HCT116 (cell line): ENCODE data around the gene GIMAP8. TPM values are rescaled to one million over a fixed set of nuclear protein-coding genes. Genes with fewer than 3 reads are reported as not detected.

Source experiments
- ATAC-seq: fragments of 200-7000 bp; cut with Tn5 transposase; 2 replicates; pipeline ENCODE4 v1.9.1; 2020; ENCODE audit warnings: mild to moderate bottlenecking, moderate library complexity
- BruUV-seq: library from RNA; stranded (reverse); fragments of 400-500 nt; replicated peaks from 2 replicates; lab custom pipeline; 2021; lab: Mats Ljungman, UMichigan
- CTCF ChIA-PET: fragments of 300-600 bp; sonication (Branson Sonifier 250); formaldehyde crosslinking; loops from one replicate; lab custom pipeline; 2021; ENCODE audit warnings: antibody characterized with exemption; lab: Charles Lee
- POLR2A ChIA-PET: fragments of 300-600, 350-600 bp; sonication (Branson Sonifier 250); formaldehyde crosslinking; loops from one replicate; lab custom pipeline; 2021; ENCODE audit warnings: antibody characterized with exemption; lab: Charles Lee
- RAD21 ChIA-PET, 2 experiments: fragments of 300-600 bp; sonication (Branson Sonifier 250); formaldehyde crosslinking; loops; one replicate each; lab custom pipeline; 2023; ENCODE audit warnings: low total read pairs in 2 of 2; ENCODE audit not compliant: uncharacterized antibody in 2 of 2, unreplicated experiment in 2 of 2, low non-redundant PET in 1 of 2; lab: Charles Lee
- DNase-seq: peaks from one replicate; pipeline ENCODE4 v3.0.0-alpha.2; 2010; ENCODE audit warnings: low read depth, low spot score
- H2AFZ ChIP-seq: fragments of 200-600 bp; shearing (Covaris generic), sonication (generic); 2 replicates; pipeline ENCODE4 v1.6.1; 2017; ENCODE audit warnings: low read depth, mixed run types, mixed read lengths, antibody characterized with exemption, low read length; ENCODE audit not compliant: poor library complexity, severe bottlenecking
- H3K27ac ChIP-seq: 2 replicates; pipeline ENCODE4 v1.5.1; 2012; ENCODE audit warnings: low read depth, low read length
- H3K27me3 ChIP-seq: fragments of 200-600 bp; sonication (generic); 2 replicates; pipeline ENCODE4 v1.6.1; 2016; ENCODE audit warnings: mixed run types, low read length, mixed read lengths; ENCODE audit not compliant: insufficient read depth
- H3K36me3 ChIP-seq, 2 experiments: fragments of 200-500 bp in 1 of 2; fragments of 200-600 bp in 1 of 2; sonication (Bioruptor generic) in 1 of 2; sonication (generic) in 1 of 2; 2 replicates each; pipeline versions ENCODE4 v1.5.1 to v1.6.1; 2014 to 2016; ENCODE audit warnings: low read length in 2 of 2, inconsistent platforms in 1 of 2, mixed read lengths in 1 of 2, mixed run types in 1 of 2; ENCODE audit not compliant: insufficient read depth in 2 of 2, control insufficient read depth in 1 of 2
- H3K4me1 ChIP-seq, 2 experiments: fragments of 200-600 bp in 1 of 2; sonication (generic) in 1 of 2; 2 replicates each; pipeline versions ENCODE4 v1.5.1 to v1.6.1; 2012 to 2017; ENCODE audit warnings: low read length in 2 of 2, inconsistent platforms in 1 of 2, mild to moderate bottlenecking in 1 of 2, mixed read lengths in 1 of 2, mixed run types in 1 of 2, moderate library complexity in 1 of 2; ENCODE audit not compliant: insufficient read depth in 2 of 2, control insufficient read depth in 1 of 2
- H3K4me2 ChIP-seq: fragments of 200-600 bp; sonication (generic); 2 replicates; pipeline ENCODE4 v1.6.1; 2017; ENCODE audit warnings: mixed run types, low read length, mixed read lengths
- H3K4me3 ChIP-seq, 2 experiments: fragments of 200-600 bp in 1 of 2; sonication (generic) in 1 of 2; replicated peaks in 1 of 2; 2 replicates each; pipeline ENCODE4 v1.5.1; 2011 to 2016; ENCODE audit warnings: low read length in 2 of 2, control low read depth in 1 of 2, low read depth in 1 of 2, mild to moderate bottlenecking in 1 of 2, mixed read lengths in 1 of 2, mixed run types in 1 of 2
- H3K79me2 ChIP-seq: fragments of 200-600 bp; sonication (generic); 2 replicates; pipeline ENCODE4 v1.6.1; 2017; ENCODE audit warnings: mild to moderate bottlenecking, mixed run types, low read length, moderate library complexity, mixed read lengths; ENCODE audit not compliant: insufficient read depth
- H3K9ac ChIP-seq: fragments of 200-600 bp; sonication (generic); 2 replicates; pipeline ENCODE4 v1.6.1; 2016; ENCODE audit warnings: low read length, mixed read lengths
- H3K9me2 ChIP-seq: fragments of 200-600 bp; sonication (generic), shearing (Covaris generic); 2 replicates; pipeline ENCODE4 v1.6.1; 2017; ENCODE audit warnings: mixed run types, mild to moderate bottlenecking, moderate library complexity; ENCODE audit not compliant: insufficient read depth
- H3K9me3 ChIP-seq, 2 experiments: fragments of 200-500 bp in 1 of 2; fragments of 200-600 bp in 1 of 2; sonication (Bioruptor generic) in 1 of 2; sonication (generic) in 1 of 2; 2 replicates each; pipeline ENCODE4 v1.6.1; 2014 to 2017; ENCODE audit warnings: low read length in 2 of 2, mixed read lengths in 2 of 2, inconsistent platforms in 1 of 2, low read depth in 1 of 2, mild to moderate bottlenecking in 1 of 2, mixed run types in 1 of 2, moderate library complexity in 1 of 2; ENCODE audit not compliant: control insufficient read depth in 1 of 2, insufficient read depth in 1 of 2
- H4K20me1 ChIP-seq: fragments of 200-600 bp; sonication (generic), shearing (Covaris generic); 2 replicates; pipeline ENCODE4 v1.6.1; 2017; ENCODE audit warnings: mixed run types, mild to moderate bottlenecking, moderate library complexity; ENCODE audit not compliant: insufficient read depth
- ATF3 ChIP-seq: IDR thresholded peaks from 2 replicates; pipeline ENCODE4 v1.6.1; 2012
- CTCF ChIP-seq, 3 experiments: fragments of 200-600 bp in 1 of 3; sonication (generic) in 1 of 3; IDR thresholded peaks in 2 of 3; conservative IDR thresholded peaks in 1 of 3; 2 replicates each; pipeline ENCODE4 v1.5.1; 2012 to 2017; ENCODE audit warnings: low read depth in 2 of 3, low read length in 2 of 3, antibody characterized with exemption in 1 of 3, borderline replicate concordance in 1 of 3, control low read depth in 1 of 3, mild to moderate bottlenecking in 1 of 3, mixed read lengths in 1 of 3, mixed run types in 1 of 3, moderate library complexity in 1 of 3; ENCODE audit not compliant: insufficient read depth in 1 of 3
- EZH2phosphoT487 ChIP-seq: fragments of 200-600 bp; IDR thresholded peaks from 2 replicates; pipeline ENCODE4 v1.6.1; 2018; ENCODE audit warnings: antibody characterized with exemption, borderline replicate concordance
- POLR2AphosphoS5 ChIP-seq: IDR thresholded peaks from 2 replicates; pipeline ENCODE4 v1.6.1; 2011; ENCODE audit warnings: mild to moderate bottlenecking, low read depth, low read length, moderate library complexity
- YY1 ChIP-seq: IDR thresholded peaks from 2 replicates; pipeline ENCODE4 v1.6.1; 2011; ENCODE audit warnings: low read length, low read depth, moderate library complexity, mild to moderate bottlenecking; ENCODE audit not compliant: insufficient replicate concordance; ENCODE audit errors: extremely low read depth
- intact Hi-C: fragments of 100-400 bp; cut with micrococcal nuclease; formaldehyde crosslinking; loops from 2 replicates; pipeline ENCODE4 v1.10.0; 2022
- total RNA-seq: library from RNA; stranded (reverse); gene quantifications from one replicate; pipeline ENCODE4 v1.2.1, GENCODE V29; 2021; ENCODE audit not compliant: unreplicated experiment

Gene GIMAP8
- total RNA-seq, 1 experiment from 2014 or later, result 0.15 TPM

GRCh38 chr7:150420987-150421674 lies 29.3 kb upstream of the GIMAP8 start (continued):
- peak; percentile 84 to 96 (median 93) for TF ChIP-seq CTCF (IDR thresholded peaks at IDR 0.05 in 2 of 3, conservative IDR thresholded peaks at IDR 0.05 in 1 of 3; ENCODE audit: borderline replicate concordance in 1 of 3, insufficient read depth in 1 of 3, low read depth in 2 of 3, low read length in 2 of 3)
- TF ChIP-seq, all 23 proteins: peak for 3

GRCh38 chr7:150421831-150422230 lies 28.6 kb upstream of the GIMAP8 start:
- Histone ChIP-seq H3K36me3 (no peaks in the 10 kb centered on the region), H4K20me1 (no peaks in the 10 kb centered on the region), H3K4me2 (no peak overlapping the region; the same call in 1 of the 2 replicates), H3K4me3 (no peak overlapping the region), H3K79me2 (no peaks in the 10 kb centered on the region), H3K9me2 (no peaks in the 10 kb centered on the region)
- ChIA-PET CTCF (interaction anchor here (0.6 to 1.2 kb wide), 3 partner anchors 67 to 136 kb away, joined by 3 to 6 read pairs (median 5); no protein-coding TSS in a partner anchor), RAD21 (no interaction called here)
- no TSS peak for BruUV-seq
- TF ChIP-seq POLR2AphosphoS5 (no peak), EZH2phosphoT487 (no peak), YY1 (no peak), ATF3 (no peak)
- TF ChIP-seq, all 23 proteins: peak for 0
- Histone ChIP-seq H3K27me3 (no peaks in the 10 kb centered on the region), H3K9me3 (no peaks in the 10 kb centered on the region), H3K9ac (no peak overlapping the region), H3K27ac (no peak overlapping the region), H3K4me1 (peaks cover 5 to 10% of the 10 kb centered on the region in 2 experiments; a peak in 3 of 4 replicates), H2AFZ (no peak overlapping the region)
- DNase-seq (no peak), ATAC-seq (no peak)
- POLR2A ChIA-PET, result no interaction called here
- intact Hi-C loops, result loop anchor here (1.0 kb wide), 2 partner anchors 66 to 136 kb away; no protein-coding TSS in a partner anchor
